Glutamatergic neuron (in vitro differentiated cells): ENCODE results near the gene ARHGEF11. TPM values are rescaled to one million over a fixed set of nuclear protein-coding genes. Genes with fewer than 3 reads are reported as not detected.
"Not testable (repeated sequence)": the region's sequence is repeated elsewhere in the genome, so short reads cannot be mapped to it uniquely, and the experiment has no call there.

ENCODE experiments used
- DNase-seq: peaks from one replicate; pipeline ENCODE4 v3.0.0; 2022
- H3K27ac Mint-ChIP-seq: one replicate; pipeline ENCODE4 v1.8.0; 2020; ENCODE audit warnings: mild to moderate bottlenecking, mixed read lengths, inconsistent platforms; ENCODE audit not compliant: unreplicated experiment
- H3K27me3 Mint-ChIP-seq: one replicate; pipeline ENCODE4 v1.8.0; 2020; ENCODE audit warnings: mild to moderate bottlenecking, moderate library complexity, mixed read lengths, inconsistent platforms; ENCODE audit not compliant: unreplicated experiment
- H3K36me3 Mint-ChIP-seq: one replicate; pipeline ENCODE4 v1.8.0; 2020; ENCODE audit warnings: mild to moderate bottlenecking, mixed read lengths, inconsistent platforms; ENCODE audit not compliant: unreplicated experiment
- H3K4me1 Mint-ChIP-seq: one replicate; pipeline ENCODE4 v1.8.0; 2020; ENCODE audit warnings: mild to moderate bottlenecking, low read depth, mixed read lengths, inconsistent platforms; ENCODE audit not compliant: unreplicated experiment
- H3K4me3 Mint-ChIP-seq: one replicate; pipeline ENCODE4 v1.8.0; 2020; ENCODE audit warnings: mild to moderate bottlenecking, mixed read lengths, inconsistent platforms; ENCODE audit not compliant: unreplicated experiment
- H3K9me3 Mint-ChIP-seq: one replicate; pipeline ENCODE4 v1.8.0; 2020; ENCODE audit warnings: mild to moderate bottlenecking, moderate library complexity, mixed read lengths, inconsistent platforms; ENCODE audit not compliant: unreplicated experiment
- total RNA-seq: library from RNA; stranded (reverse); fragmentation: NEBNext Ultra II Directional; extraction: Animal tissue kit (Norgen Biotek cat#: 25700); gene quantifications from one replicate; pipeline ENCODE4 v1.2.1, GENCODE V29; 2021; ENCODE audit not compliant: unreplicated experiment
- TF ChIP-seq, protein P1 (sequence below): fragments of 200-600 bp; sonication (generic); IDR thresholded peaks from one replicate; pipeline ENCODE4 v1.5.0; 2021; ENCODE audit not compliant: partially characterized antibody, unreplicated experiment

The ARHGEF11 gene
- total RNA-seq, 1 donor from 2014 or later: 40.5 TPM

DNA sequence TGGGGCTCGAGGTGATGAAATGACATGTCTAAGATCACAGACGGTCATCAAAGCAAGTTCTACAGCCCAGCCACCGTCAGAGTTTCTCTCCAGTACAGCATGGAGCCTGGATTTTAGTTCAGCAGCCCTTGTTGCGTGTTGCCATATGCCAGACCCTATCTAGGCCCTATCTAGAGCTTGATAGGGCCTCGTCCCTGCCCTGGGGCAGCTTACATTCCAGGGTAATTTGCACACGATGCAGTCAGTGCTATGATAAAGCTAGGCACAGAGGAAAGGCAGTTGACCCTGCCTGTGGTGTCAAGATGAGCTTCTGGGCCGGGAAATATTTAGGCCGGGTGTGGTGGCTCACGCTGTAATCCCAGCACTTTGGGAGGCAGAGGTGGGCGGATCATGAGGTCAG is 35.2 kb upstream of the ARHGEF11 start:
- TF ChIP-seq, protein P1, sequence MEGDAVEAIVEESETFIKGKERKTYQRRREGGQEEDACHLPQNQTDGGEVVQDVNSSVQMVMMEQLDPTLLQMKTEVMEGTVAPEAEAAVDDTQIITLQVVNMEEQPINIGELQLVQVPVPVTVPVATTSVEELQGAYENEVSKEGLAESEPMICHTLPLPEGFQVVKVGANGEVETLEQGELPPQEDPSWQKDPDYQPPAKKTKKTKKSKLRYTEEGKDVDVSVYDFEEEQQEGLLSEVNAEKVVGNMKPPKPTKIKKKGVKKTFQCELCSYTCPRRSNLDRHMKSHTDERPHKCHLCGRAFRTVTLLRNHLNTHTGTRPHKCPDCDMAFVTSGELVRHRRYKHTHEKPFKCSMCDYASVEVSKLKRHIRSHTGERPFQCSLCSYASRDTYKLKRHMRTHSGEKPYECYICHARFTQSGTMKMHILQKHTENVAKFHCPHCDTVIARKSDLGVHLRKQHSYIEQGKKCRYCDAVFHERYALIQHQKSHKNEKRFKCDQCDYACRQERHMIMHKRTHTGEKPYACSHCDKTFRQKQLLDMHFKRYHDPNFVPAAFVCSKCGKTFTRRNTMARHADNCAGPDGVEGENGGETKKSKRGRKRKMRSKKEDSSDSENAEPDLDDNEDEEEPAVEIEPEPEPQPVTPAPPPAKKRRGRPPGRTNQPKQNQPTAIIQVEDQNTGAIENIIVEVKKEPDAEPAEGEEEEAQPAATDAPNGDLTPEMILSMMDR: no peak
- Mint-ChIP-seq H3K4me1 (no peaks in the 10 kb centered on the region), H3K4me3 (no peak overlapping the region), H3K9me3 (no peaks in the 10 kb centered on the region), H3K27me3 (no peaks in the 10 kb centered on the region), H3K36me3 (no peaks in the 10 kb centered on the region), H3K27ac (no peak overlapping the region)
- no peak for DNase-seq

- no peaks in the 10 kb centered on the region for H3K4me1 Mint-ChIP-seq
- H3K27me3 Mint-ChIP-seq: no peaks in the 10 kb centered on the region
- no peaks in the 10 kb centered on the region for H3K36me3 Mint-ChIP-seq
- TF ChIP-seq, protein P1: no peak
- no peak for DNase-seq
- H3K9me3 Mint-ChIP-seq: peaks cover 2% of the 10 kb centered on the region
- H3K27ac Mint-ChIP-seq: no peak overlapping the region
- H3K4me3 Mint-ChIP-seq: no peak overlapping the region
Measured at GRCh38 chr1:157077394-157077793, 31.9 kb upstream of the ARHGEF11 start.

GRCh38 chr1:157073944-157074685 is 28.6 kb upstream of the ARHGEF11 start:
- no peak overlapping the region for H3K4me3 Mint-ChIP-seq
- peaks cover 2% of the 10 kb centered on the region for H3K9me3 Mint-ChIP-seq

DNA sequence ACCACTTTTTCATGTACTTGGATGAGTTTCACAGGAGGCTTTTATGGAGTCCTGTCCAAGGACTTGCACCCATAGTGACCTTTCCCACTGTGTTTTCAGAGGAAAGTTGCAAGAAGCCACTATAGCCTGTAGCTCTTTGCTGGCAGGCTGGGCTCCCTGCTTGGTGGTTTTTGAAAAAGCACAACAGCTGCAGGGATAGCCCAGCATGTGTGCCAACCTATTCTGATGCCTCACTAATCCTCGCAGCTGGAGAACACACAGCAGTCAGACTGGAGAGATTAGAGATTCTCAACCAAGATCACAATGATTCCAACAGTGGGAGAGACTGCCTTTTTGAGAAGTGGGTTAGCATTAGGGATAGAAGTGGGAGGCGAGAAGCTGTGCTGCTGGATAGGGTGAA is 24.1 kb upstream of the ARHGEF11 start:
- Mint-ChIP-seq H3K36me3 (no peaks in the 10 kb centered on the region), H3K4me3 (no peak overlapping the region), H3K27me3 (no peaks in the 10 kb centered on the region), H3K9me3 (peaks cover 2% of the 10 kb centered on the region), H3K27ac (no peak overlapping the region), H3K4me1 (no peaks in the 10 kb centered on the region)
- DNase-seq: no peak
- TF ChIP-seq, protein P1: no peak

More at GRCh38 chr1:157073944-157074685, 28.6 kb upstream of the ARHGEF11 start:
- DNase-seq: peak; percentile 77
- Mint-ChIP-seq H3K36me3 (no peaks in the 10 kb centered on the region), H3K27ac (no peak overlapping the region), H3K4me1 (no peaks in the 10 kb centered on the region), H3K27me3 (no peaks in the 10 kb centered on the region)
- TF ChIP-seq, protein P1: peak; percentile 41

GRCh38 chr1:157059241-157059640 is 13.7 kb upstream of the ARHGEF11 start:
- not testable (repeated sequence) for H3K27ac Mint-ChIP-seq, DNase-seq, H3K4me1 Mint-ChIP-seq, H3K27me3 Mint-ChIP-seq, H3K36me3 Mint-ChIP-seq, H3K4me3 Mint-ChIP-seq, H3K9me3 Mint-ChIP-seq
